Natural killer cell (primary cell): Measurements from ENCODE around the gene JAKMIP3. TPM values are rescaled to one million over a fixed set of nuclear protein-coding genes. Genes with fewer than 3 reads are reported as not detected.

Experiments
- ATAC-seq, 3 donors: fragments of 150-1000 bp in 2 of 3; fragments of 200-7000 bp in 1 of 3; cut with Tn5 transposase; 1 replicate in 1 of 3; 2 replicates in 2 of 3; pipeline ENCODE4 v1.10.0; 2021; ENCODE audit warnings: mild to moderate bottlenecking in 2 of 3, moderate library complexity in 2 of 3
- DNase-seq, 2 donors: peaks; one replicate each; pipeline versions ENCODE4 v3.0.0 to v3.0.0-alpha.2; 2013 to 2021; ENCODE audit warnings: mixed read lengths in 1 of 2
- H3K27ac ChIP-seq: one replicate; pipeline ENCODE4 v1.5.1; 2013; ENCODE audit warnings: mild to moderate bottlenecking, low read length
- H3K27me3 ChIP-seq: one replicate; pipeline ENCODE4 v1.6.1; 2013; ENCODE audit warnings: low read length; ENCODE audit not compliant: control insufficient read depth, insufficient read depth
- H3K36me3 ChIP-seq: one replicate; pipeline ENCODE4 v1.6.1; 2013; ENCODE audit warnings: low read length; ENCODE audit not compliant: control insufficient read depth, insufficient read depth
- H3K4me1 ChIP-seq: one replicate; pipeline ENCODE4 v1.6.1; 2013; ENCODE audit warnings: low read length; ENCODE audit not compliant: control insufficient read depth, insufficient read depth
- H3K4me3 ChIP-seq: one replicate; pipeline ENCODE4 v1.5.1; 2013; ENCODE audit warnings: low read length
- H3K9me3 ChIP-seq: one replicate; pipeline ENCODE4 v1.6.1; 2013; ENCODE audit warnings: low read length; ENCODE audit not compliant: control insufficient read depth, insufficient read depth
- H3K27ac Mint-ChIP-seq, 2 donors: one replicate each; pipeline ENCODE4 v1.8.0; 2022; ENCODE audit warnings: mild to moderate bottlenecking in 2 of 2, mixed read lengths in 2 of 2, moderate library complexity in 1 of 2
- H3K27me3 Mint-ChIP-seq, 2 donors: one replicate each; pipeline ENCODE4 v1.8.0; 2022; ENCODE audit warnings: low read depth in 2 of 2, mixed read lengths in 2 of 2
- H3K36me3 Mint-ChIP-seq: one replicate; pipeline ENCODE4 v1.8.0; 2022; ENCODE audit warnings: mixed read lengths
- H3K4me1 Mint-ChIP-seq, 2 donors: one replicate each; pipeline ENCODE4 v1.8.0; 2022; ENCODE audit warnings: mixed read lengths in 2 of 2
- H3K4me3 Mint-ChIP-seq: one replicate; pipeline ENCODE4 v1.8.0; 2022; ENCODE audit warnings: mild to moderate bottlenecking, moderate library complexity, mixed read lengths
- H3K9me3 Mint-ChIP-seq, 2 donors: one replicate each; pipeline ENCODE4 v1.8.0; 2022; ENCODE audit warnings: mixed read lengths in 2 of 2
- WGBS: methylation state at CpG from one replicate; pipeline ENCODE4 v1.1.7; 2013; ENCODE audit warnings: missing lambda C conversion rate; ENCODE audit not compliant: insufficient coverage; 5-methylcytosine and 5-hydroxymethylcytosine counted together
- intact Hi-C: fragments of 100-400 bp; cut with micrococcal nuclease; formaldehyde crosslinking; loops from one replicate; pipeline ENCODE4 v1.14.2; 2022
- total RNA-seq, 4 donors: library from RNA; stranded (reverse); fragments of 120-200 nt in 1 of 4; gene quantifications; one replicate each; pipeline versions ENCODE4 v1.2.3 to v1.2.4, GENCODE V29; 2013 to 2022
- TF ChIP-seq, protein P1 (sequence below): fragments of 200-600 bp; IDR thresholded peaks from one replicate; pipeline ENCODE4 v1.8.0; 2022; ENCODE audit warnings: antibody characterized with exemption

The JAKMIP3 gene
- total RNA-seq, 3 donors from 2014 or later (not counting 1 experiment from before 2014, with no cell fraction given): 0.19 to 0.45 (median 0.20) TPM

DNA sequence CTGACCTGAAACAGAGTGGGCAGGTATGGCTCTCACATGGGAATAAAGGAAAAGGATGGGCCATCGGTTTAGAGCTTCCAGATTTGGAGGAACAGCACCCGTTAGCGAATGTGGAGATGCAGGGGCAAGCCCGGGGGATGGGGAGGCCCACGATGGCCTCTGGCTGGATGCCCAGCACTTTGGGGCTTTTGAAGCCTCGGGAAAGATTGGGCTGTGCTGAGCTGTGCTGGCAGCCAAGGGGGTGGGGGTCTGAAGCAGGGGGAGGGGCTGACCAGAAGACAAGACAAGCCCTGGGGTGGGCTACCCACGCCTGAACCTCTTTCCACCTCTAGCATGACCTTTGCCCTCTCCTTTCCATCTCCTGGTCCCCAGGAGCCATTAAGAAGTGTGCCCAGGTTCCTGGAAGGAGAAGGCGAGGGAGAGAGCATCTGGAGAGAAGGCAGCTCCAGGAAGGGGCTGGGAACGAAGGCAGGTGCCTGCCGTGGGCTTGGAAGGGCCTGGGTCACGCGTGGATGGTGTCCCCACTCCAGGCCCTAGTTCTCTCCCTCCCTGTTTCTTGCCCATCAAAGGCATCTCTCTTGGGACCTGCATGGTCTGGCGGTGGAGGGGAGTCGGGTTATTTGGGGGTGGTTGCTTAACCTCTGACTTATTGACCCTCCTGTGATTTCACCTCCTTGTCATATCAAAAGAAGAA lies 39.7 kb downstream of the JAKMIP3 start:
- Histone ChIP-seq H3K4me1 (no peaks in the 10 kb centered on the region), H3K27ac (no peak overlapping the region), H3K9me3 (no peaks in the 10 kb centered on the region), H3K27me3 (no peaks in the 10 kb centered on the region), H3K36me3 (no peaks in the 10 kb centered on the region), H3K4me3 (no peak overlapping the region)
- H3K27ac Mint-ChIP-seq: no peak overlapping the region
- H3K9me3 Mint-ChIP-seq: no peaks in the 10 kb centered on the region
- H3K36me3 Mint-ChIP-seq: no peaks in the 10 kb centered on the region
- TF ChIP-seq, protein P1, sequence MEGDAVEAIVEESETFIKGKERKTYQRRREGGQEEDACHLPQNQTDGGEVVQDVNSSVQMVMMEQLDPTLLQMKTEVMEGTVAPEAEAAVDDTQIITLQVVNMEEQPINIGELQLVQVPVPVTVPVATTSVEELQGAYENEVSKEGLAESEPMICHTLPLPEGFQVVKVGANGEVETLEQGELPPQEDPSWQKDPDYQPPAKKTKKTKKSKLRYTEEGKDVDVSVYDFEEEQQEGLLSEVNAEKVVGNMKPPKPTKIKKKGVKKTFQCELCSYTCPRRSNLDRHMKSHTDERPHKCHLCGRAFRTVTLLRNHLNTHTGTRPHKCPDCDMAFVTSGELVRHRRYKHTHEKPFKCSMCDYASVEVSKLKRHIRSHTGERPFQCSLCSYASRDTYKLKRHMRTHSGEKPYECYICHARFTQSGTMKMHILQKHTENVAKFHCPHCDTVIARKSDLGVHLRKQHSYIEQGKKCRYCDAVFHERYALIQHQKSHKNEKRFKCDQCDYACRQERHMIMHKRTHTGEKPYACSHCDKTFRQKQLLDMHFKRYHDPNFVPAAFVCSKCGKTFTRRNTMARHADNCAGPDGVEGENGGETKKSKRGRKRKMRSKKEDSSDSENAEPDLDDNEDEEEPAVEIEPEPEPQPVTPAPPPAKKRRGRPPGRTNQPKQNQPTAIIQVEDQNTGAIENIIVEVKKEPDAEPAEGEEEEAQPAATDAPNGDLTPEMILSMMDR: no peak
- no peak overlapping the region for H3K4me3 Mint-ChIP-seq
- H3K27me3 Mint-ChIP-seq: no peaks in the 10 kb centered on the region
- 82% methylated on average over 11 of the region's 14 CpGs for WGBS
- DNase-seq (no peak), ATAC-seq (no peak)
- H3K4me1 Mint-ChIP-seq: no peaks in the 10 kb centered on the region
- intact Hi-C loops: no loop called here

DNA sequence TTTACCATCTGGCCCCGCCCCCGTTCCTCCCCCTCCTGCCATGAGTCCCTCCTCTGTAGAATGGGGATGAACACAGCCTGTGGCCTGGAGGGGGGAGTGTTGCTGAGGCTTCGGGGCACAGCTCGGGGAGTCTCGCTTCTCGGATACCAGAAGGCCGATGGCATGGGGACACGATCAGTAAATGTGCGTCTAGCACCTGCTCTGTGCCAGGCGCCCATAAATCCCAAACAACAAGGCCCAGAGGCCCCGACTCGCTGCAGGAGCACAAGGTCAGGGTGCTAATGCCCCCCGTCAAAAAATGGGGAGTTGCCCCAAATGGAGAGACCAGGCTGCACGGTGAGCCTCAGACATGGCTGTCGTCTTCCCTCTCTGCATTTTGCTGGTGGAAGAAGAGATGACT lies 40.7 kb downstream of the JAKMIP3 start:
- no peaks in the 10 kb centered on the region for H3K27me3 ChIP-seq
- Mint-ChIP-seq H3K27me3 (no peaks in the 10 kb centered on the region), H3K36me3 (no peaks in the 10 kb centered on the region), H3K9me3 (no peaks in the 10 kb centered on the region), H3K4me3 (no peak overlapping the region), H3K4me1 (no peaks in the 10 kb centered on the region), H3K27ac (no peak overlapping the region)
- whole genome bisulfite sequencing: 85% methylated on average over 15 of the region's 15 CpGs
- intact Hi-C loops: no loop called here
- H3K4me1 ChIP-seq: no peaks in the 10 kb centered on the region
- H3K27ac ChIP-seq: no peak overlapping the region
- no peaks in the 10 kb centered on the region for H3K36me3 ChIP-seq
- no peak overlapping the region for H3K4me3 ChIP-seq
- ATAC-seq: no peak
- no peaks in the 10 kb centered on the region for H3K9me3 ChIP-seq
- TF ChIP-seq, protein P1: no peak
- peak in 1 of 2 donors; percentile 9 for DNase-seq

DNA sequence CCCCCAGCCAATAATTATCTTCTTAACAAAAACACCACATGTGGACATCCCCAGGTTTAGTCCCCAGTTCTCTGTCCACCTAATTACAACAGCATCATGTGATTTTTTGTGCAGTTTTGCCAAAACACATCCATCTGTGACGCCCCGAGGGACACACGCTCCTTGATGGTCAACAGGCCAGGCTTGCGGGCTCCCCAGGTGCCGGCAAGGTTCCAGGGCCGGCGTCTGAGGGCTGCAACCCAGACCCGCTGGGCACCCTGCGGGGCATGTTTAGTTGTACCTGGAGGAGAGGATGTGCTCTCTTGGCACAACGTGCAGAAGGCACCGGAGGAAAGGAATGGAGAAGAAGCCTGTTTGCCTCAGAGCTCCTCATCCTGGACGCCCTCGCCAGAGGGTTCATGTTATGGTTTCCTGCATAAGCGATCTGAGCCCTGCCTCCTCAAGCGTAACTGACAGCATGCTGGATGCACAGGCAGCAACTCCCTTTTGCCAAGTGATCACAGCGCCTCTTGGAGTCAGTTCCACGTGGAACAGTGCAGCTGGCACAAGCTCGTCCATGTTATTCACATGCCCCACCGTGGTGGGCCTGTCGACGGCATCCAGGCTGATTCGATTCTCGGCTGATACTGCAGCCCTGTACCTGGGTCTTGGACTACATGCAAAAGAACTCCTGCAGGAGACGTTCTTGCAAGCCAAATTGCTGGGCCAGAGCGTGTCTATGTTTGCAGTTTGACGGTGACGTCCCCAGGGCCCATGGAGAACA lies 41.6 kb downstream of the JAKMIP3 start:
- Histone ChIP-seq H3K27ac (no peak overlapping the region), H3K36me3 (no peaks in the 10 kb centered on the region), H3K4me1 (no peaks in the 10 kb centered on the region), H3K27me3 (no peaks in the 10 kb centered on the region), H3K9me3 (no peaks in the 10 kb centered on the region), H3K4me3 (no peak overlapping the region)
- intact Hi-C loops: no loop called here
- Mint-ChIP-seq H3K27me3 (no peaks in the 10 kb centered on the region), H3K36me3 (no peaks in the 10 kb centered on the region), H3K9me3 (no peaks in the 10 kb centered on the region), H3K27ac (no peak overlapping the region), H3K4me1 (no peaks in the 10 kb centered on the region), H3K4me3 (no peak overlapping the region)
- 88% methylated on average over 27 of the region's 27 CpGs for WGBS
- ATAC-seq: no peak
- peak in 1 of 2 donors; percentile 10 for DNase-seq
- TF ChIP-seq, protein P1: no peak
